ENCODE results near the gene RGS3.
"Not testable (repeated sequence)": the region's sequence is repeated elsewhere in the genome, so short reads cannot be mapped to it uniquely, and the experiment has no call there.

The RGS3 gene

DNA sequence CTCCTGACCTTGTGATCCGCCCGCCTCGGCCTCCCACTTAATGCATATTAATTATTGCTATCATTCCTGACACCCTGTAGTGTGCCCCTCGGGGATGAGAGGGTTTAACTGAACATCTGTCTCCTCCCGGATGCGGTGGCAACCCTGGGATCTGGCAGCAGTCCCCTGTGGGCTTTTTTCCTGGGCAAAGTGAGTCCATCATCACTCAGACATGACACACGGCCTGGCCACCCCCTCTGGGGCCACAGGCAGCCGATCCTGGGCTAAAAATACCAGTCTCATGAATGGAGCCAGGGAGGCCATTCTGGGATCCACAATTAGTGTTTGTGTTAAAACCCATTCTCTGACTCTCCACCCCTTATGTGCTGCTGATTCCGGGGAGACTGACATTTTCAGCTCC, 161.2 kb downstream of the RGS3 start:
- DNase-seq, result no peak

DNA sequence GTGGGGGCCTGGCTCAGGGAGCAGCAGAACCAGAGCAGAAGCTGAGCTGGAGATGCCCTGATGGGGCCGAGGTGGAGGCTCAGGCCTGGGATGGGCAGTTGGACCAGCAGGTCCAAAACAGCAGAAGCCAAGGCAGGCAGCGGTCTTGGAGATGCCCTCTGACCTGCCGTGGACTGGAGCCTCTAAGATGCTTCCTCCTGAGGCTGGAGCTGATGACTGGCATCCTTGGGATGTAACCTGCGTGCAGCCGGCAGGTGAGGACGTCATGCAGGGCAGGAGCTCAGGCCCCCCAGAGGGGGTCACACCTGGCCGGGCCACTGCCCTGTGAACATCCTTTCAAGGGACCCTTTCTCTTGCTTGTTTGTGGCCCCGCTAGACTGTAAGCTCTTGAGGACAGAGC, 162.0 kb downstream of the RGS3 start:
- no peak for DNase-seq

DNA sequence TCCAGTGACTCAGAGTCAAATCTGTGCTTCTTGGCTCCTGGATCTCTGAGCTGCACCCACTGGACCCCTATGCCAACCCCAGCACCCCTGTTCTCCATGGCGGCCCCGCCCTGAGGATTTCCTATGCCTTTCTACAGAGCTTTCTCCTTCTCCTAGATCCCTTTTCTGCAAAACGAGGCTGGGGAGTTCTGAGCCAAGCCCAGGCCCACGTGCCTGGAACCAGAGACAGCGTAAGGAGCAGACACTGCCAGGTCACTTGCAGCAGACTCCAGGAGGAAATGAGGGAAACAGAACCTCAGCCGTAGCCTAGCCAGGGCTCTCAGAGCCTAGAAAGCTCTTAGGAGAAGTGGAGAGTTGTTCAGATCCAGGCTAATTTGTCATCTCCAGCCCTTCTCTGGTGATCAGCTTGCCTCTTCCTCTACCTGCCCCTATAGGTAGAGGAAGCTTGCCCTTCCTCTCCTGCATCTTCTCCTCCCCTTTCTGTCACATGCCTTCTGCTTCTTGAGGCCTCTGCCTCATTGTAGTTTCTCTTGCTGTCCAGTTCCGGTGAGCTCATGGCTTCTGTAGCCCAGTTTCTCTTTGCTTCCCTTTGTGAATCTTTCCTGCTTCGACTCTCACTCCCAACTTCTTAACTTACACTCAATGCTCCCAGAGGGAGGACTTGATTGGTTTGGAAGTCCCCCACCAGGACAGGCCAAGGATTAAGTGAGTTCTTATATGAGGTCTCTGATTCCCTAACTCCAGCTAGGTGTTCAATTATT, 163.4 kb downstream of the RGS3 start:
- DNase-seq, result no peak

DNA sequence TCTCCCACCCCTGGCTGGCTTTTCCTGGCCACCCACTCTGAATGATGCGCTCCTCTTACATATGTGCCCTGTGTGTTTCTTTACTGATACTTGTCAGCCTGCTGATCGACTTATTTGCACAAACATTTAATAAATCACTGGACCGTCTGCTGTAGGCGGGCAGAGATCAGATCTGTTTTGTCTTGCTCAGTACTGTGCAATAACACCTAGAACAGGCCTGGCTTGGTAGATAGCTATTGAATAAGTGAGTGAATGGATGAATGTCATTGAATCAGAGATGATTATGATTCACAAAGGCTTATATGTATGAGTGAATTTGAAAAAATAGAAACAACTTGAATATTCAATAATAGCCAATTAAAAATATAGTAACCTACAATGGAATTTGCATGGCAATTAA, 165.1 kb downstream of the RGS3 start:
- no peak for DNase-seq

DNA sequence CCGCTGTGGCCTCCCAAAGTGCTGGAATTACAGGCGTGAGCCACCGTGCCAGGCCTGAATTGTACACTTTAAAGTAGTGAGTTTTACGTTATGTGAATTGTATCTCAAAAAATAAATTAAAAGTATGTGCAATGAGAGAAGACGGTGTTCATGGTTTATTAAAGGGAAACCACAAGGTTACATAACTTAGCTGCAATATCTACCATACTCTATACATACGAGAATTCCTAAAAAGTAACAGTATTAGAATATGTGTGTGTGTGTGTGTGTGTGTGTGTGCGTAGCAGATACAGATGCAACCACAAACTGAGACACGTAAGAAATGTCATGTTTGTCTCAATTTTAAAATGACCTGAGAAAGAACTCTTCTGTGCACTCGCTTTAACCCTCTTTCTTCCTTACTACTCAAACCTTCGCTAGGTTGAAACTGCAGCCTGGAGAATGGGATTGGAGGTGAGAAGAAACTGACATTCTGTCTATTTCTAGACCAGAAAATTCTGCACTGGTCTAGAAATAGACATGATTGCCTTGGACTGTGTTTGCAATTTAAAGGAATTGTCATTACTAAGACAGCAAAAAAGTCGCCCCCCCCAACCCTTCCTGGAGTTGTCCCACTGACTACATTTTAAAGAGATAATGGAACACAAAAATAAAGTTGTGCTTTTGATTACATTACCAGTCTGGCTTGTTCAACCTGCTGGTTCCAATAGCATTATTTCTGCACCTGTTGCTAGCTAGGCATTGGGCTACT, 167.0 kb downstream of the RGS3 start:
- no peak for DNase-seq

DNA sequence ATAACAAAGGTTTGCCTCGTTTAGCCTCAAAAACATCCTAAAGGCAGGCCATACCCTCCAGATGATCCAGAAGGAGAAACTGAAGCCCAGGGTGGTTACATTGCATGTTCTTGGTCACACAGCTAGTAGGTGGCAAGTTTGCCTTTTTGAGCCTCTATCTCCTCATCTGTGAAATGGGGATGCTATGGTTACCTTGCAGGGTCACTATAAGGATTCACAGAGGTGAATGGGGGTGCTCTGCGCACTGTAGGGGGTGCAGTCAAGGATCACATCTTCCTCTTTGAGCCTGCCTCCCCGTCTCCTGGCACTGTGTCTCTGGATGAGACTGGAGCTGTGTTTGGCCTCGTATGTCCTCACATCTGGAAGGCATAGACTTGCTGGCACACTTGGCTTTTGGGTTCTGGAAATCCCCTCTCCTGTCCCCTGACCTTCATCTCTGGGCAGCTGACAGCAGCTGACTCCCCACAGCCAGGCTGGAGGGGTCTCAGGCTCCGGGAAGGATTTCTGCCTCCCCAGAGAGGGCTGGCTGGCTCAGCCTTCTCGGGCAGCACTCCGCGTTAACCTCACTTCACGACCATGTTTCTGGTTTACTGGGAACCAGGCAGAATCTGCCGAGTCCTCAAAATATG, 167.7 kb downstream of the RGS3 start:
- DNase-seq, result no peak

DNA sequence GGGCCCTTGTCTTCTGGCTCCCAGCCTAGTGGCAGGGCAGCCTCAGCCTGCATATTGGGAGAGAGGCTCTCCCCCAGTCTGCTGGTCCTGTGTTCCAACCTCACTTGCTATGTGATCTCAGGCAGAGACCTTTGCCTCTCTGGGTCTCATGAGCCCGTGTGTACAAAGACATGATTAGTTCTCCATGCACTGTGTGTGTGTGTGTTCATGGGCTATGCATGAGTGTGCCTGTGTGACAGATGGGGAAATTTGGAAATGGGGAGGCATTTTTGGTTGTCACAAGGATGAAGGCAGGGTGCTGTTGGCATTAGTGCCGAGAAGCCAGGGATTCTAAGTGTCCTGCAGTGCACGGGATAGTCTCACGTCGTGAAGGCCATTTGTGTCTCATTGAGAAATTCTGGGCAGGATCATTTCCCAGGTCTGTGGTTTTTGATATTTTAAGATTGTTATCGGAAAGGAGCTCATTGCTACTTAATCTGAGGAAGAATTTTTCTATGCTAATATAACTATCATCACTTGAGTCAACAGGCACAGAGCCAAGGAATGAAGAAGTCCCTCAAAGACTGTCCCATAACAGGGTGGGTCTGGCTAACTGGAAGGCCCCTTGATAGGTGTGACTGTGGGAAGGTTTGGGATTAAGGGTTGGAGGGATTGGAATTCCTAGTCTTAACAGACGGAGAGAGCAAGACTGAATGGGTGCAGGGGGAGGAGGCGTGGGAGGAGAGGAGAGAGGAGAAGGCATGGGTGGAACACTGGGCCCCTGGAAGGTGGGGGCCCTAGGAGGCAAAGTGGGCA, 168.5 kb downstream of the RGS3 start:
- no peak for DNase-seq

DNA sequence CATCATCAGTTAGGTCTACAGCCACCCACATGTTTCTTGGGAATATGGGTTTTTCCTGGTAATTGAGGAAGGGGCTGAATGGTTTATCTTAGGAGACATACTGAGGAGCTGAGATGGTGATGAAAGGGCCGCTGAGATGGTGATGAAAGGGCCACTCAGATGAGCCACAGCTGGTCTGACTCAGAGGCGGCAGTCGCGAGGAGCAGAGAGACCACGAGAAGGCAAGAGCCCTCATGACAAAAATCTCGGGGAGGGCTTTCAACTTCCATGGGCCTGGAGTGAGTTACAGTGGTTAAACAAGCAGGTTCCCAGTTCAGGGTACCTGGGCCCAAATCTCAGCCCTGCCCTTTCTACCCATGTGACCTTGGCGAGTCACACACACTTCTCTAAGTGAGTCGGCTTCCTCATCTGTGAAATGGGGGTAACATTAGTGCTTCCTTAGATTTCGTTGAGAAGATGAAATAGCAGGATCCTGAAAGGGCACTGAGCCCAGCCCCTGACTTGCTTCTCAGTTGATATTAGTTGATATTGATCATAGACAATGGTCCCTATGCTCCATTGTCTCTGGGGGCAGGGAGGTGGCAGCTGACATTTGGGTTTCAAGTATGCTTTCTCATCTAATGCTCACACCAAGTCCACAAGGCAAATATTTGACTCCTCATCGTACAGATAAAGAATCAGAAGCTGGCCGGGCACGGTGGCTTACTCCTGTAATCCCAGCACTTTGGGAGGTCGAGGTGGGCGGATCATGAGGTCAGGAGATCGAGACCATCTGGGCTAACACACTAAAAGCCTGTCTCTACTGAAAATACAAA, 169.5 kb downstream of the RGS3 start:
- no peak for DNase-seq

DNA sequence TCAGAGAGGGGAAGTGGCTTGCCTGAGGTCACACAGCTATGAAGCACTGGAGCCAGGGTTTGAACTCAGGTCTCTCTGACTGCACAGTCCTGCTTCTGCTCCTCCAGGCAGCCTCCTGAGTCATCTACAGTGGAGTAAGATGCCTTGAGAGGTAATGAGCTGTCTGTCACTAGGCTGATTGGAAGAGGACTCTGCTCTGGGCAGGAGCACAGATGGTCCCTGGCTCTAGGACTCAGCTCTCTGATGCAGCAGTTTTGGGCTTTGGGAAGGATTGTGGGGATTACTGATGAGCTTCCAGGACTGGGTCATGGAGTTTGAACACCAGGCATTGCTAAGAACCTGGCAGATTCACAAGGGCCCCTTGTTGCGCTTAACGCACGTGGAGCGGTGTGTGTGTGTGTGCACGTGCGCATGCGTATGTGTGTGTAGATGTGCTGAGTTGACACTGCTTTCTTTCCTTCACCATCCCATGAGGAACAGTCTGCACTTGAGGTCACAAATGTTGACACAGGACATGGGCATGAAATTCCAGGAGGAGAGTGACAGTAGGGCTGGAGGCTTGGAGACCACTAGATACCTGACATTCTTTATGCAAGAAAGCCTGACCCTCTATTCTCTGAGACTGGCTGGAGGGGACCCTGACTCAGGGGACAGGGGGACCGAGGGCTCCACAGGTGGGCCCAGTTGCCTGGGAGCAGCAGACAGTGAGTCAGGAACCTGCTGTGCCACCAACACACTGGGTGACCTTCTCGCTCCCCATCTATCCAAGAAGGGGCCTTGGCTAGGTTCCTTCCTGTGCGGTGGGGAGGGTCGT, 170.5 kb downstream of the RGS3 start:
- no peak for DNase-seq

DNA sequence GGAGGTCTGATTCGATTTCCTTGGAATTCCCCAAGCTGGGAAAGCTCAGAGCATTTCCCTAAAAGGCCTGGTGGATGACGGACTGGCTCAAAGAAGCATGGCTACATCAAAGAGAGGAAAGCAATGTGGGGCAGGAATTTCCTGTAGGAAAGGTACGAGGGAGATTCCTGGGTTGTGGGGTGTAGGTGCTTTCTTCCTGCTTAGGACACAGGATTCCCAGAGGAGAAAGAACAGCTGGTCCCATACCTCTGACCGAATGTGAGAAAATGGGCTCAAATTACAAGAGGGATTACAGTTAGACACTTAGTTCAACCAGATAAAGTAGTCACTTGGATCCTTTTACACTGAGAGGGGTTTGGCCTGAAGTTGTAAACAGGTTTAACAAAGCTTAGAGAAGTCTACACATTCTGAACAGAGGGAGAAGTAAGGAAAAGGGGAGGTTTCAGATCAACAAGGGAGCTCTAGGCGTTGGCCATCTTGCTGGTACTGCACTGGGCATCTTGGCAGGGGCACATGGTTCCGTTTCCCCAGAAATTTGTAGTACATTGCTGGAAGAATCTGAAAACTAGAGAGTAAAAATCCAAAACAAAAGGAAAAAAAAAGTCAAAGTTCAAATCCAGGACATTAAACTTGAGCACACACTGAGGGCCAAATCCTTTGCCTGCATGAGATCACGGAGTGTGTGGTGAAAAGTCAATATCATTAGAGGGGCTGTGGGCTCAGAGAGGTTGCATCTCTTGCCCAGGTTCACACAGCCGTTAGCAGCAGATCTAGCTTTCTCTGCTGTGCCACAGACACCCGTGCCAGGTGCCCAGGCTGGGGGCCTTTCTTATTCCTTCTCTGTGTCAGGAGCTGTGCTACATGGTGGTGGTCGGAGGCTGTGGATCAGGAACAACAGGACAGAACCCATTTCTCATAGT, 171.3 kb downstream of the RGS3 start:
- DNase-seq, result no peak

DNA sequence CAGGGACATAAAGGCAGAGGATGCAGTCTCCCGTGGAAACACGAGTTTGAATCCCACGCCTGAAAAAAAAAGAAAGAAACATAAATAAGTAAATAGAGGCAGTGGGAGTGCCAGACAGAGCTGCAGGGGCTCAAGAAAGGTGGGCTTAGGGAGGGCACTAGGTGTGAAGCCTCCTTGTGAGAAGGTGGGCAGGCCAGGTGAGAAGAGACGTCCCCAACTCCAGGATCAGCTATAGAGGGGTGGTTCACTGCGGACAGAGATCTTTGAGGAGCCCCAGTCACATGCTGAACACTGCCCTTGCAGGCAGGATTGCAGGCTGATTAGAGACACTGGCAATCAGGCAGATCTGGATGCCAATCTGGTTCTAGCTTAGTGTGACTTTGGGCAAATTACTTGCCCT, 172.1 kb downstream of the RGS3 start:
- no peak for DNase-seq

DNA sequence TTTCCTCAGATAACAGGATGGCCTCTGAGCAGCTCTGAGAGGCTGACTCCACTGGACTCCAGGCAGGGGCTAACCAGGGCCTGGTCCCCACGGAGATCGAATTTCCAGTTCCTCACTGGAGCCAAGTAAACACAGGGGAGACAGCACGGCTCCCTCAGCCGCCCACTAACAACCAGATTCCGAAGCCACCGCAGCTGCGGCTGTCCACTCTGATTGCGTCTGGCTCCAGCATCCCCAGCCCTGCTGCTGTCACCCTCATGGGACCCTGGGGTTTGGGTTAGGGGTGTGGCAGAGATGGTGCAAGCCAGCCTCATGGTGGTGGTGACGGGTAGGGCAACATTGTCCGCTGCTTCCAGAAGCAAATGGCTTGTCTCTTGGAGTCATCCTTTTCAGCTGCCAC, 172.6 kb downstream of the RGS3 start:
- no peak for DNase-seq

DNA sequence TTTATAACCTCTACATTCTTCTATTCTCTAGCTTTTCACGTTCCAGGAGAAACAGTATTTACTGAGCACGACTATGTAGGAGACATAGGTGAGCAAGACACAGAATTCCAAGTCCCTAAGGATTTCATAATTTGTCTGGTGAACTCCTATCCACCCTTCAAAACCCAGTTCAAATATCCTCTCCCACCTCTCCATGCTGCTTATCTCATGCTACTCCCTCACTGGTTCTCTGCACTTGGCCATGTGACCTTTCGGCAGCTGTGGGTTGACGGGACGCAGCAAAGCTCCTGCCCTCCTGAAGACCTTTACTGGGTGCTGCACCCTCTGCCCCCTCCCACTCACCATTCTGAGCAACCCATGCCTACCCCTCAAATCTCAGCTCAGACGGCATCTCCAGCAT, 173.2 kb downstream of the RGS3 start:
- DNase-seq, result no peak

DNA sequence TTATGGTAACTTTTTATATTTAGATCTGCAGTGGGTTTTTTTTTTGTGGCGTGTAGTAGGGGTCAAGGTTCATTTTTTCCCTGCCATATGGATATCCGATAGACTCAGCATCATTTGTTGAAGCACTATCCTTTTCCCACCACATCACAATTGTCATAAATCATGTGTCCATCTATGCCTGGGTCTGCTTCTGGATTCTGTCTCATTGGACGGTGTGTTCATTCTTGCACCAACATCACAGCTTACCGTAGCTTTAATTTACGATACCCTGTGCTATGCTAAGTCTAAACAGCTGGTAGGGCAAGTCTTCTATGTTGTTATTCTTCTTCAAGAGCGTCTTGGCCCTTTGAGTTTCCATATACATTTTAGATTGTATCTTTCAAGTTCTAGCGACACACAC, 175.0 kb downstream of the RGS3 start:
- DNase-seq, result no peak

DNA sequence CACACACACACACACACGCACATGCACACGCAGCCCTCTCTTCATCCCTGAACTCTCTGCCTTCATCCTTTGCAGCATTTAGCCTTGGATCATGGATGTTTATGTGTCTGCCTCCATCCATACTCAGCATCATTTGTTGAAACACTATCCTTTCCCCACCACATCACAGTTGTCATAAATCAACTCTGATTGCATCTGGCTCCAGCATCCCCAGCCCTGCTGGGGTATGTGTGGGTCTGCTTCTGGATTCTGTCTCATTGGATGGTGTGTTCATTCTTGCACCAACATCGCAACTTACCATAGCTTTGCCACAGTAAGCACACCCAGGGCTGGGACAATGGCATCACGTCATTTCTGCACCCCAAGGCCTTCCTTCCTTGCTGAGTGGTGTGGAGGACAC, 175.4 kb downstream of the RGS3 start:
- DNase-seq, result no peak

DNA sequence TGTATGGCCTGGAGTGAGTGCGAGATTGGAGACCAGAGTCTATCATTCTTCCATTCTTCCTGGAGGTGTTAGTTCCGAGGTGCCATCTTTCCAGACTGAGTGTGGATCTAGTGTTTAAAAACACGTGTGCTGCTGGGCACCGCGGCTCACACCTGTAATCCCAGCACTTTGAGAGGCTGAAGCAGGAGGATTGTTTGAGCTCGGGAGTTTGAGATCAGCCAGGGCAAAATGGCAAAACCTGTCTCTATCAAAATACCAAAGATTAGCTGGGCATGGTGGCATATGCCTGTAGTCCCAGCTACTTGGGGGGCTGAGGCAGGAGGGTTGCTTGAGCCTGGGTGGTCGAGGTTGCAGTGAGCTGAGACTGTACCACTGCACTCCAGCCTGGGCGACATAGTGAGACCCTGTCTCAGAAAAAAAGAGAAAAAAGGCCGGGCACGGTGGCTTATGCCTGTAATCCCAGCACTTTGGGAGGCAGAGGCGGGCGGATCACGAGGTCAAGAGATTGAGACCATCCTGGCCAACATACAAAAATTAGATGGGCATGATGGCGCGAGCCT, 176.0 kb downstream of the RGS3 start:
- not testable (repeated sequence) for DNase-seq

DNA sequence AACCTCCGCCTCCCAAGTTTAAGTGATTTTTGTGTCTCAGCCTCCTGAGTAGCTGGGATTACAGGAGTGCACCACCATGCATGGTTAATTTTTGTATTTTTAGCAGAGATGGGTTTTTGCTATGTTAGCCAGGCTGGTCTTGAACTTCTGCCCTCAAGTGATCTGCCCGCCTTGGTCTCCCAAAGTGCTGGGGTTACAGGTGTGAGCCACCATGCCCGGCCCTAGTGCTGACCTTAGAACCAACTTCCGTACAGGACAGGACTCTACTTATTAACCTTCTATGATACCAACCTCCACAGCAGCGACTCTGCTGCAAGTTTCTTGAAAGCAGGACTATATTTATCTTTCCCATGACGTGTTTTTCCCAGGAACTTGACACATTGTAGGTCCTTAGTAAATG, 176.9 kb downstream of the RGS3 start:
- DNase-seq, result no peak

DNA sequence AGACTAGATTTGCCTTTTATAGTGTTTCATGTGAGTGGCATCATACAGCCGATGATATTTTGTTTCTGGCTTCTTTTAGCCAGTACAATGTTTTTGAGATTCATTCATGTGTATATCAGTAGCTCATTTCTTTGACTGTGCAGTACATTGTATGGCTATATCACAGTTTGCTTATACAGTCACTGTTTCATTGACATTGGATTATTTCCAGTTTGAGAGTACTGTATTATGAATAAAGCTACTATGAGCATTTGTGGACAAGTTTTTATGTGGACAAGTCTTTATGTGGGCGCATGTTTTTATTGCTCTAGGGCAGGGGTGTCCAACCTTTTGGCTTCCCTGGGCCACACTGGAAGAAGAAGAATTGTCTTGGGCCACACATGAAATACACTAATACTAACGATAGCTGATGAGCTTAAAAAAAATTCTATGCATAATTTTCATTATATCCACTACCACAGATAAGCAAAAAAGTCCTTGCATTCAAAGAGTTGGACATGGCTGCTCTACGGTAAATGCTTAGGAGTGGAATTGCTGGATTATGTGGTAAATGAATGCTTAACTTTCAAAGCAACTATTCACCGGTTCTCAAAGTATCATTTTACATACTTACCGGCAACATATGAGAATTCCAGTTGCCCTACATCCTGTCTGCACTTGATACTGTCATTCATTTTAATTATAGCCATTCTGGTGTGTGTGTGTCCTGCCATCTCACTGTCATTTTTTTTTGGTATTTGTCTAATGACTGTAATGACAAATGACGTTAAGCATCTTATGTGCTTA, 177.8 kb downstream of the RGS3 start:
- DNase-seq, result no peak

DNA sequence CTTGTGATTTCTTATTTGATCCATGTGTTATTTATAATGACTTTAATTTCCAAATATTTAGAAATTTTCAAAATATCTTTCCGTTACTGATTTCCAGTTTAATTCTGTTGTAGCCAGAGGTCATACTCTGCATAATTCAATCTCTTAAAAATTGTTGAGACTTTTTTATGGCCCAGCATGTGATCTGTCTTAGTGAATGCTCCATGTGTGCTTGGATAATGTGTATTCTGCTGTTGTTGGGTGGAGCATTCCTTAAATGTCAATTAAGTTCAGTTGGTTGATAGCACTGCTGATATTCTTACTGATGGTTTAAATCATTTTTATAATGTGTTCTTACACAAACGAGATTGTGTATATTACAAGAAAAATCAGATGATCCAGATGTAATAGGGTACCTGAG, 180.8 kb downstream of the RGS3 start:
- DNase-seq, result no peak

All from activated CD8-positive, alpha-beta memory T cell treated with anti-CD3 and anti-CD28 coated beads, Interleukin-2, amount 50 U/mL, for 4 hours (primary cell).